ENCODE results near the gene AGBL3.

AGBL3 gene

GRCh38 chr7:134992626-134993179, 6.4 kb downstream of the AGBL3 start:
- no peaks in the 10 kb centered on the region for H3K9me2 ChIP-seq (replicated peaks; ENCODE audit: insufficient read depth, low read length)
- peak overlapping the region; percentile 21 for H3K9ac ChIP-seq (ENCODE audit: low read length)
- peak; percentile 61 for DNase-seq
- peak overlapping the region; percentile 3; the same call in 1 of the 2 replicates for H3K4me3 ChIP-seq (ENCODE audit: low read length)
- no peaks in the 10 kb centered on the region for H3K36me3 ChIP-seq (replicated peaks; ENCODE audit: insufficient read depth, low read length)
- H3K4me2 ChIP-seq (ENCODE audit: low read depth, low read length) = peak overlapping the region; percentile 49
- TF ChIP-seq EZH2phosphoT487 (IDR thresholded peaks at IDR 0.05; ENCODE audit: low read length) (no peak), EZH2 (optimal IDR thresholded peaks at IDR 0.05; ENCODE audit: low read depth, low read length) (no peak), CTCF (IDR thresholded peaks at IDR 0.05; ENCODE audit: low read length) (no peak)
- H3F3A ChIP-seq (ENCODE audit: insufficient read depth, low read length) = peaks cover 47% of the 10 kb centered on the region
- H3K27ac ChIP-seq (ENCODE audit: low read length) = peak overlapping the region; percentile 71
- peaks cover 73% of the 10 kb centered on the region for H3K4me1 ChIP-seq (ENCODE audit: low read length)
- H3K9me3 ChIP-seq (replicated peaks; ENCODE audit: insufficient read depth, low read length) = no peaks in the 10 kb centered on the region
- peaks cover 8% of the 10 kb centered on the region for H3K79me2 ChIP-seq (ENCODE audit: low read length)
- H3K27me3 ChIP-seq (replicated peaks; ENCODE audit: insufficient read depth, low read length) = no peaks in the 10 kb centered on the region
- H4K20me1 ChIP-seq (ENCODE audit: insufficient read depth, low read length) = no peaks in the 10 kb centered on the region
- H2AFZ ChIP-seq (ENCODE audit: low read length) = peak overlapping the region; percentile 3; the same call in 1 of the 2 replicates

DNA sequence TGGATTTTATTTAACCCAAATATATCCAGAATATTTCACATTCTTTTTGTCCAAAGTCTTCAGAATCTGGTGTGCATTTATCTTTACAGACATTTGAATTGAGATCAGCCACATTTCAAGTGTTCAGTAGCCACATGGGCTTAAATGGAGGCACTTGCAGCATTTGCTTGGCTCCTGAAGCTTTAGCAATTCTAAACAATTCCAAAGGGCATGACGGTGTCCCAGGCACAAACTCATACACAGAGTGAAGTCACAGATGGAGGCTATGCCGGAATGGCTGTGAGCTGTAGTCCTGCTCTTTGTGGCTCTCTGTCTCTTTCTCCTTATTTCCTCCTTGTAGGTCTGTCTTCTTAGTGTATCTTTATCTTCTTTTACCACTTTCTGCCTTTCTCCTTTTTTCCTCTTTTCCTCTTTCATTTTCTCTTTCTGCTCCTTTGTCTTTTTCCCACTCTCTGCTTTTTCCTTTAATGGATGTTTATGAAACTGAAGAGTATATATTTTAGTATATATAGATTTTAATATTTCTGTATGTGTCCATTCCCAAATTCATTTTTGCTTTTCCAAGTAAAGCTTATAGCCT, 7.7 kb downstream of the AGBL3 start:
- H3K9me3 ChIP-seq (replicated peaks; ENCODE audit: insufficient read depth, low read length) = no peaks in the 10 kb centered on the region
- H3K9me2 ChIP-seq (replicated peaks; ENCODE audit: insufficient read depth, low read length) = no peaks in the 10 kb centered on the region
- H3F3A ChIP-seq (ENCODE audit: insufficient read depth, low read length) = peaks cover 47% of the 10 kb centered on the region
- no peaks in the 10 kb centered on the region for H3K27me3 ChIP-seq (replicated peaks; ENCODE audit: insufficient read depth, low read length)
- peaks cover 71% of the 10 kb centered on the region for H3K4me1 ChIP-seq (ENCODE audit: low read length)
- no peaks in the 10 kb centered on the region for H3K79me2 ChIP-seq (ENCODE audit: low read length)
- no peak for DNase-seq
- peak overlapping the region; percentile 83; the same call in 1 of the 2 replicates for H3K27ac ChIP-seq (ENCODE audit: low read length)
- no peaks in the 10 kb centered on the region for H3K36me3 ChIP-seq (replicated peaks; ENCODE audit: insufficient read depth, low read length)
- no peak overlapping the region for H3K4me2 ChIP-seq (ENCODE audit: low read depth, low read length)
- H2AFZ ChIP-seq (ENCODE audit: low read length) = no peak overlapping the region
- TF ChIP-seq EZH2phosphoT487 (IDR thresholded peaks at IDR 0.05; ENCODE audit: low read length) (no peak), EZH2 (optimal IDR thresholded peaks at IDR 0.05; ENCODE audit: low read depth, low read length) (no peak), CTCF (IDR thresholded peaks at IDR 0.05; ENCODE audit: low read length) (no peak)
- H3K4me3 ChIP-seq (ENCODE audit: low read length) = no peak overlapping the region
- no peaks in the 10 kb centered on the region for H4K20me1 ChIP-seq (ENCODE audit: insufficient read depth, low read length)
- H3K9ac ChIP-seq (ENCODE audit: low read length) = no peak overlapping the region

GRCh38 chr7:134995239-134996096, 9.2 kb downstream of the AGBL3 start:
- peak; percentile 94 for DNase-seq
- peak overlapping the region; percentile 83 for H3K27ac ChIP-seq (ENCODE audit: low read length)
- H3F3A ChIP-seq (ENCODE audit: insufficient read depth, low read length) = peaks cover 43% of the 10 kb centered on the region
- H3K79me2 ChIP-seq (ENCODE audit: low read length) = no peaks in the 10 kb centered on the region
- TF ChIP-seq EZH2phosphoT487 (IDR thresholded peaks at IDR 0.05; ENCODE audit: low read length) (no peak), EZH2 (optimal IDR thresholded peaks at IDR 0.05; ENCODE audit: low read depth, low read length) (no peak), CTCF (IDR thresholded peaks at IDR 0.05; ENCODE audit: low read length) (no peak)
- H3K9me3 ChIP-seq (replicated peaks; ENCODE audit: insufficient read depth, low read length) = no peaks in the 10 kb centered on the region
- no peaks in the 10 kb centered on the region for H3K27me3 ChIP-seq (replicated peaks; ENCODE audit: insufficient read depth, low read length)
- H3K4me1 ChIP-seq (ENCODE audit: low read length) = peaks cover 66% of the 10 kb centered on the region
- peak overlapping the region; percentile 38 for H3K4me3 ChIP-seq (ENCODE audit: low read length)
- H2AFZ ChIP-seq (ENCODE audit: low read length) = peak overlapping the region; percentile 29
- no peaks in the 10 kb centered on the region for H3K9me2 ChIP-seq (replicated peaks; ENCODE audit: insufficient read depth, low read length)
- H4K20me1 ChIP-seq (ENCODE audit: insufficient read depth, low read length) = no peaks in the 10 kb centered on the region
- H3K9ac ChIP-seq (ENCODE audit: low read length) = peak overlapping the region; percentile 72
- H3K36me3 ChIP-seq (replicated peaks; ENCODE audit: insufficient read depth, low read length) = no peaks in the 10 kb centered on the region
- peak overlapping the region; percentile 82 for H3K4me2 ChIP-seq (ENCODE audit: low read depth, low read length)

Data from MM.1S (cell line).